Measurements from ENCODE around the gene SPATA6.

GRCh38 chr1:48292706-48293105 lies 179.3 kb downstream of the SPATA6 start:
- TF ChIP-seq POLR2A (IDR thresholded peaks at IDR 0.05) (no peak), CTCF (IDR thresholded peaks at IDR 0.05) (no peak)
